HG02678 (cell line): ENCODE data around the gene NRXN3.

Source experiments
- ATAC-seq: cut with Tn5 transposase; IDR thresholded peaks from one replicate; pipeline ENCODE4 v1.9.1; 2021; ENCODE audit warnings: mild to moderate bottlenecking, moderate library complexity; ENCODE audit not compliant: unreplicated experiment

Gene NRXN3

GRCh38 chr14:79820866-79821535 lies 1650.8 kb downstream of the NRXN3 start:
- no peak for ATAC-seq

- ATAC-seq = no peak
Measured at GRCh38 chr14:79822034-79822433, 1651.9 kb downstream of the NRXN3 start.

- ATAC-seq = no peak
Measured at GRCh38 chr14:79825046-79825521, 1654.9 kb downstream of the NRXN3 start.

- no peak for ATAC-seq
Measured at GRCh38 chr14:79826362-79826761, 1656.2 kb downstream of the NRXN3 start.

DNA sequence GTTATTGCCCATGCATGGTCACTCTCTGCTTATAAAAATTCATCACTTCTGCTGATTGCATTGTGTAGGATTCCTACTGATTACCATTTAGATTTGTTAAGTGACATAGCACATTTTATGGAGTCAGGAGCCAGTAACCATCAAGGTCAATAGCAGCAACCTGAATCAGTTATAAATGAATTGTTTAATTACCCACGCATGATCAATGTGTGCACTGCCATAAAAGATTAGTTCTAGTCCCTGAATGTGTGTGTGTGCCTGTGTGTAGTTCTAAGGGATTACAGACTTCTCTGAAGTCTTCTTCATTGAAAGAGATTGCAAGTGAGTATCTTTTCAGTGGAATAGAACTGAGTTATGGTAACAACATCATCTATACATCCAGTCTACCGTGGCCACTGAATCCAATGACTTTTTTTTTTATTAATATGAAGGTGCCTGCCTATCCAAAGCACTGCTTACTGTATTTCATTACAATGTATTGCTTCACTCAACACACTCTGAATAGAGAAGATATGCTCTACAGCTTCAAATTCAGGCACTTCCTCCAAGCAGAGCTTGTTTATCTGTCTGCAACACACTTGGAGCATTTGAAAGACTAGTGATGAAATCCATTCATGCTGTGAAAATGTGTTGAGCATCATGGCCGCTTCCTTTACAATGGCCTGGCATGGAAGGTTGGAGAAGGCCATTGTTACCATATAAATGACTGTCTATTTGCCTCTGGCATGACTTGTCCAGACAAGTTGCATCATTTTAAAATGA lies 1659.4 kb downstream of the NRXN3 start:
- ATAC-seq = no peak

DNA sequence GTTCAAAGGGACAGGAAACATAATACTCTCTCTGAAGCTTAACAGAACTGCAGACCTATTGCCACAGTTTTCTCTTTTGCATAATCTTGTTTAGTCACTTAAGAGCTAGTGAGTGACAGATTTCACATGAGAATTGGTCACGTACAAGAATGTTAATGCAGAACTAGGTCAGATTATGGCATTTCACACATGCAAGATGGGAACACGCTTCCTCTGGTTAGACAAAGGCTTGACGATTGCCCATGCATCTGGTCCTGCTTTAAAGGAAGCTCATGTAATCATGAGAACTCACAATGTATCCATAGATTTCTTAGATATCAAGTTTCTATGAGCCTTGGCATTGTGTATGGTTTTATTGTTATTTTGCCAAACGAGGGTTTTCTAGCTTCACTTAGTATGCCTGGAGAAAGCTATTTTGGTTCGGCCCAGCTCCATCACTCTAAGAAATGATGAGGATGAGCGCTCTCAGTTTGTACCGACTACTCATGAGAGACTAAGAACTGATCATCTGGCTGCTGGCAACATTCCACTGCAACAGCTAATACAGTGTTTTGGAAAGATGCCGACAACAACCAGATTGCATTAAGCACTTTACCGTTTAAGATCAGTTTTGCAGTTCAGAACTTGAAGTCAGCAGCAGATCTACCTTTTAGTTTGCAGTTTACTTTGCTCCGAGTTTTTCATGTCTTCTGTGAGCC lies 1661.2 kb downstream of the NRXN3 start:
- ATAC-seq = no peak

DNA sequence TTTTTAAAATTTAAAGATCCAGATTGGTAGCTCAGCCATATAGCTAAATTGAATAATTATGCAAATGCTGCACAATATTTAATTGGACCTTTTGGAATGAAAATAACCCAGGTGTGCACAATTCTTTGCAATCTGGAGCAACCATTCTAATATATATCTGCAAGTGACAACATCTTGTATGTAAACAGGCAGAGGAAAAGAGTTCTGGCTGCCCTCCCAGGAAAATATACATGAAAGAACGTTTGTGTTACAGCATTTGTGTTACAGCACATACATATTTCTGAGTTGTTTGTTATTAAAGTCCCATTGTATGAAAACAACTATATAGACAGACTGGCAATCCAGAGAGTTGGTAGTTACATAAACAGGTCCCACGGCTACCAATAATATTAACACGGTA lies 1663.6 kb downstream of the NRXN3 start:
- ATAC-seq = no peak

DNA sequence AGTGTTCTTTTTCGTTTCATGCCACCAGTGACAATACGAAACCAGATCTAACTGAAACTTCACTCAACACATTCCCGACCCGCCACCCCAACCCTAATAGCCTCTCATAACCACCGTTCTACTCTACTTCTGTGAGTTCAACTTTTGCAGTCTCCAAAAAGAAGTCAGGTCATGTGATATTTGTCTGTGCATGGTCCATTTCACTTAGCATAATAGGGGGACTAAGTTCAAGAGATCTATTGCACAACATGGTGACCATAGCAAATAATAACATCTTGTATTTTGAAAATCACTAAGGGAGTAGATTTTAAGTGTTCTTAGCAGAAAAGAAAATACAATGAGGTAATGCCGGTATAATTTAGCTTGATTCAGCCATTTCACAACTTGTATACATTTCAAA lies 1664.7 kb downstream of the NRXN3 start:
- ATAC-seq = no peak

DNA sequence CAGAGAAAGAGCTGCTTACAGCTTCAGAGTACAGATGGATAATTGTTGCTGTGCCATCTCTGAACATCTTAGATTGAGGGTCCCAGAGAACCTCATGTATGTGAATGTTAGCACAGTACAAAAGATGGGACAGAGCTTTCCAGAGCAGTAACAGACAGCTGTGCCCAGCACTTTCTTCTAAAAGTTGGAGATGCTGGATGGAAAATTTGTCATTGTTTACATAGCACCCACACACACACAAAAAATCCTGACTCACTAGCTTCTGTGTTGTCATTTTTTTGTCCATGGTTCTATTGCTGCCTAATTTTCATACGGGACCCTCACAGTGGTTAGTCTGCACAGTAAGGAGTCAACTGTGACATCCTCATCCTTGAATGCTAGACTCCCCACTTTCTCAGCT lies 1666.4 kb downstream of the NRXN3 start:
- no peak for ATAC-seq

DNA sequence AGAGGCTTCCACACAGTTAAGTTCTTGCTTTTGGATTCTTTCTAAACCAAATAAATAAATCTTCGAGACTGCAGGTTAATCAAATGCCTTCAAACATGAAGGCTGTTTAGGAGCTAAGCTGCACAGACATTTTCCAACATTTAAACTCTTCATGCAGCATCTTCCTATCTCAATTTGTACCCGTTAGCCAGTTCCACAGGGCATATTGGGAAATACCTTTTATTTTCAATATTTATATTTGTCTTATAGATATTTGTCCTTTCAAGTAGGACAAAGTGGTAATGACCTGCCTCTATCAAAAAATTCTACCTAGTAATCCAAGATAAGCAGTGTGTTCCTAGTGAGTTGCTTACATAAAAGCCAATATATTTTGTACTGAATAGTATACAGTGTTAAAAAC lies 1667.5 kb downstream of the NRXN3 start:
- no peak for ATAC-seq

GRCh38 chr14:79840103-79840502 lies 1669.9 kb downstream of the NRXN3 start:
- no peak for ATAC-seq

DNA sequence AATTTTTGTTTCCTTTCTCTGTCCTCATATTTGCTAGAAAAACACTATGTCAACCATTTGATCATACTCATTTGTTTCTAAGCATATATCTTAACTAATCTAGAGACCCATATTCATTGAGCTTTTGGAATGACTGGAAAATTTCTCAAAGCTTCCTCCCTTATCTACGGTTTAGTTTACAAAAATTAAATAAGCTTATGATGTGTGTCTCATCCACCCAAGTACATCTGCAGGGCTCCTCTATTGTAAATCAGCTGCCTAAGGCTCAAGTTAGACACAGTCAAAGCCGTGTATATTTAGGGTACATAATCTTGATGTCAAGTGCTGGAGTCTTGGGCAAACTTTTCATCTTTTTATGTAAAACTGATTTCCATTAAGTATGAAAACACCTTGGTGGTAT lies 1670.7 kb downstream of the NRXN3 start:
- no peak for ATAC-seq

DNA sequence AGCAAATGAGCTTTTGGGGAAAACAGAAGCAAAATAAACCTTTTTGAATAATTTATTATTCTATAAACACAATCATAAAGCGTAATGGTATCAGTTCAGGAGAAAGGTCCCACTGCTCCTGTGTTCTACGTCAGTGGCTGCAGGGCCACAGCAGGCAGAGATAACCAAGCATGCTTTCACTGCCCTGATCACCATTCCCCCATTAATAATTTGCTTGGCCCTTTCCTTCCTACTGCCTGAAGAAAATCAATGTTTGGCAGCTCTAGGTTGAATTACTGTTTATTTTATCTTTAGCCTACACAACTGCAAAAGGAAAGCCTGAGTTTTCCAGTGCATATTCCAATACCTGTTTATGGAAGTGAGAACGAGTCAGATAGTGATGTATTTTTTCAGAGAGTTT lies 1671.3 kb downstream of the NRXN3 start:
- no peak for ATAC-seq

- no peak for ATAC-seq
Measured at GRCh38 chr14:79842270-79842669, 1672.1 kb downstream of the NRXN3 start.

DNA sequence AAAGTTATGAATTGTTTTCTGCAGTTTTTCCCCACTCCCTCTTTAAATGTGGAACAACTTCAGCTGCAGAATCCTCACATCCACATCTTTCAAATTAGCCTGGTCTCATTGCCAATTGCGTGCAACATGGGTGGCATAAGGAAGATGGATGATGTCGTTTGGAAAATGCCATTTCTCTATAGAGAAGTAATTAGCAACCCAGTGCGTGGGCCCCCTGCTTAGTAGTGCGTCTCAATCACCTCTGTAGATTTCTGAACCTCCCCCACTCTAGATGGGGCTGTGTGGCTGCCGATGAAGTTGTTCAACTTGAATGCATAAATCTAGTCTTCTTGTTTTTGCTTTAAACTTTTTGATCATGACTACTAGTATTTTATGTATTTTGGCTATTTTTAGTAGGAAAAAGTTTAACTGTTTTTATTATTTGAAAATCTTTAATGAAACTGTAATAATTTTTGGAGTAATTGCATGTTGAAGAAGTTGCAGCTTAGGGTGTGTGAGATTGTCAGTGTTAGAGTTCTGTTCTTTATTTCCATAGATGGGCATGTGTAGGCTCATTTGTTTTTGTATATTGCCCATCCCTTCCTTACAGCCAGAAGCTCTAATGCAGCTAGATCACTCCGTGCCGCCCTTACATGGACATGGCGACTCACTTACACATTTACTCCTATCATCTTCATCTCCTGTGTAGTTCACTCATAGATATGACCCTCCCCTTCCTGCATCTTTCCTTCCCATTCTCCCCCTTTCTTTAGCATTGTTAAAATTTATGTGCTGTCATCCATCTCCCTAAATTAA lies 1683.0 kb downstream of the NRXN3 start:
- ATAC-seq = no peak

DNA sequence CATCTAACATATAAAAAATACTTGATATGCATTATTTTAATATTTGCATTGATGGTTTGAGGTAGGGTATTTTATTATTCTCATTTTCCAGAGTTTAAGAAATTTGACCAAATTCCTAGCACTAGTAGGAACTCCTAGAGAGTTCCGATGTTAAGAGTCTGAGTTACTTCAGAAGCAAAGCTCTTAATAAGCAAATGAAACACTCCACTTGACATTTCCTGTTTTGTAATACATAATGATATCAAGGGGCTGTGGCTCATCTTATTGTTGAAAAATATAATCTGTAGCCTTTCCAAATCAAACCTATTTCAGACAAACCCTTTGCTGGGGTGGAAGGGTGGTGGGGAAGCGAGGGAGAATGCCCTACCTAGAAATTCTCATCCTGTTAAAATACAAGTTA lies 1685.6 kb downstream of the NRXN3 start:
- no peak for ATAC-seq

GRCh38 chr14:79856381-79856780 lies 1686.2 kb downstream of the NRXN3 start:
- ATAC-seq = no peak

- no peak for ATAC-seq
Measured at GRCh38 chr14:79861111-79861510, 1690.9 kb downstream of the NRXN3 start.

DNA sequence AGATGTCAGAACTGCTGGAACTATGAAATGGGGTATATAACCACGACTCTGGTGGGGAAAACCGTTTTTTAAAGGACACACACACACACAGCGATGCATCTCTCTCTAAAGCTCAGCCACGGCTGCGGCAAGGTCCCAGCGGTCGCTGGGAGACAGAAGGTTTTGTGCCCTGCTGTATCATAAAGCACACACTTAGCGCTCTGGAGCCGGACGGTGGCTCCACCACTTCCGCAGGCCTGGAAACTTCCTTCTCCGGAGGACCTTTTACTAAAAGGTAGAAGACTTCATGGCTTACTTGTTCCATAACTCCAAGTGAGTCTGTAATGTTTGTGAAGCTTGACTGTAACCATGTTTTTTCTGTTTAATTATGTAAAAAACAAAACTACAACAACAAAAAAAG lies 1691.9 kb downstream of the NRXN3 start:
- no peak for ATAC-seq

DNA sequence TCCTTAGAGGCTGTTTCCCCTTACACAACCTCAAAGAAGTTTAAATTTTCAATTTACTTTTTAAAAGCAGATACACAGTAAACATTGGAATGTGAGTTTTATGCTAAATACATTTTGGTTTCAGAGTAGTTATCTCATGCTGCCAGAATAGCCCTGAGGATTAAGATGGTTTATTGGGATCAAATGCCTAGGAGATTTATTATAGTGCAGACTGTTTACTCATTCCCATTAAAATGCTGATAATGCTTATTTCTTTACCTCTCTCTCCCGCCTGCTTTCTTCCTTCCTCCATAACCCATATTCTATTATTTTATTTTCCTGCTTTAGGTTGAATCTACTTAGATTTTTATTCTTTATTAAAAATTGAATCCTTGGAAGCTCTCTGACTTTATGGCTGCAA lies 1701.0 kb downstream of the NRXN3 start:
- no peak for ATAC-seq

GRCh38 chr14:79878229-79878628 lies 1708.1 kb downstream of the NRXN3 start:
- ATAC-seq = no peak
